Kidney (tissue), 14 donors: ENCODE data around the gene GPR37. TPM values are rescaled to one million over a fixed set of nuclear protein-coding genes. Genes with fewer than 3 reads are reported as not detected.
A peak's percentile ranks its signal among the peaks of the same experiment; 100 is the strongest.

ENCODE experiments used
- DNase-seq, 5 donors: peaks; one replicate each; pipeline ENCODE4 v3.0.0-alpha.2; 2013 to 2020
- FAIRE-seq: peaks from 2 replicates; lab custom pipeline; 2012; peaks lifted over from hg19 to GRCh38; lab: Jason Lieb, UNC
- H3K27ac ChIP-seq, 2 donors: one replicate each; pipeline ENCODE4 v1.7.0; 2013; ENCODE audit warnings: low read depth in 2 of 2, low read length in 2 of 2, inconsistent platforms in 1 of 2
- H3K27me3 ChIP-seq: one replicate; pipeline ENCODE4 v1.7.1; 2013; ENCODE audit warnings: low read length, inconsistent platforms; ENCODE audit not compliant: control insufficient read depth, insufficient read depth
- H3K36me3 ChIP-seq, 3 donors: one replicate each; pipeline versions ENCODE4 v1.7.0 to v1.7.1; 2013; ENCODE audit warnings: low read length in 3 of 3, control low read depth in 1 of 3, inconsistent platforms in 1 of 3; ENCODE audit not compliant: insufficient read depth in 3 of 3, control insufficient read depth in 2 of 3
- H3K4me1 ChIP-seq, 3 donors: one replicate each; pipeline versions ENCODE4 v1.7.0 to v1.7.1; 2013; ENCODE audit warnings: low read length in 3 of 3, inconsistent platforms in 1 of 3, low read depth in 1 of 3; ENCODE audit not compliant: control insufficient read depth in 2 of 3, insufficient read depth in 2 of 3
- H3K4me3 ChIP-seq, 3 donors: one replicate each; pipeline versions ENCODE4 v1.7.0 to v1.8.1; 2013; ENCODE audit warnings: low read length in 3 of 3, control low read depth in 1 of 3, inconsistent platforms in 1 of 3
- H3K9ac ChIP-seq, 3 donors: one replicate each; pipeline versions ENCODE4 v1.7.0 to v1.7.1; 2013; ENCODE audit warnings: low read length in 3 of 3, control low read depth in 1 of 3, inconsistent platforms in 1 of 3
- H3K9me3 ChIP-seq, 3 donors: one replicate each; pipeline versions ENCODE4 v1.7.0 to v1.7.1; 2013; ENCODE audit warnings: low read length in 3 of 3, control low read depth in 1 of 3, inconsistent platforms in 1 of 3; ENCODE audit not compliant: control insufficient read depth in 2 of 3, insufficient read depth in 1 of 3
- CTCF ChIP-seq: IDR thresholded peaks from 3 replicates; pipeline ENCODE4 v1.5.1; 2012; ENCODE audit warnings: mild to moderate bottlenecking, moderate library complexity, borderline replicate concordance; ENCODE audit not compliant: insufficient read depth; ENCODE audit errors: extremely low read depth
- intact Hi-C: fragments of 100-400 bp; cut with DNase I; formaldehyde crosslinking; loops from one replicate; pipeline ENCODE4 v1.11.1; 2022
- polyA plus RNA-seq: library from polyadenylated mRNA; stranded (reverse); fragments of 350-450 nt; fragmentation: Illumina TruSeq; extraction: RNeasy Lipid Tissue Mini Kit (QIAGEN cat#74804); gene quantifications from one replicate; pipeline ENCODE4 v1.2.3, GENCODE V29; 2014; ENCODE audit warnings: low read depth, low replicate concordance; ENCODE audit not compliant: insufficient read depth
- total RNA-seq: library from RNA; stranded (reverse); fragmentation: NEBNext Ultra II Directional; extraction: Animal tissue kit (Norgen Biotek cat#: 25700); gene quantifications from one replicate; pipeline ENCODE4 v1.2.1, GENCODE V29; 2021
- donor health status: control.
- donor health status: control.
- donor health status: control.
- donor health status: control.
- donor health status: control.
- donor health status: DM: yes; HTN: yes; CAD: no.
- donor health status: Normal renal cell carcinoma (clear cell type).

Gene GPR37
- total and polyA plus RNA-seq, 2 donors from 2014 or later, result 0.60 to 4.4 TPM

- Histone ChIP-seq H3K27ac (no peak overlapping the region), H3K4me3 (no peak overlapping the region), H3K9me3 (no peaks in the 10 kb centered on the region), H3K9ac (no peak overlapping the region), H3K27me3 (no peaks in the 10 kb centered on the region), H3K36me3 (no peaks in the 10 kb centered on the region), H3K4me1 (no peaks in the 10 kb centered on the region)
- no peak for TF ChIP-seq CTCF
- peak in 2 of 5 donors; percentile 37 to 40 for DNase-seq
- FAIRE-seq, result no peak
- intact Hi-C loops, result no loop called here
Observed at GRCh38 chr7:124781907-124782734, 16.5 kb upstream of the GPR37 start.

GRCh38 chr7:124781418-124781817 lies 15.8 kb upstream of the GPR37 start:
- Histone ChIP-seq H3K4me3 (no peak overlapping the region), H3K27ac (no peak overlapping the region), H3K27me3 (no peaks in the 10 kb centered on the region), H3K36me3 (no peaks in the 10 kb centered on the region), H3K9me3 (no peaks in the 10 kb centered on the region), H3K4me1 (no peaks in the 10 kb centered on the region), H3K9ac (no peak overlapping the region)
- FAIRE-seq, result no peak
- intact Hi-C loops, result no loop called here
- TF ChIP-seq CTCF, result no peak
- no peak for DNase-seq

- Histone ChIP-seq H3K9ac (no peak overlapping the region), H3K4me3 (no peak overlapping the region), H3K27me3 (no peaks in the 10 kb centered on the region), H3K36me3 (no peaks in the 10 kb centered on the region), H3K27ac (no peak overlapping the region), H3K9me3 (no peaks in the 10 kb centered on the region), H3K4me1 (no peaks in the 10 kb centered on the region)
- DNase-seq (no peak), FAIRE-seq (no peak)
- TF ChIP-seq CTCF, result no peak
- intact Hi-C loops, result no loop called here
Observed at GRCh38 chr7:124780608-124781007, 15.0 kb upstream of the GPR37 start.
